GM18526 (cell line): ENCODE results near the gene SEM1.

Source experiments
- POLR2A ChIP-seq: IDR thresholded peaks from 3 replicates; pipeline ENCODE4 v1.6.1; 2011; ENCODE audit not compliant: insufficient read length; ENCODE audit errors: extremely low read depth

The SEM1 gene

DNA sequence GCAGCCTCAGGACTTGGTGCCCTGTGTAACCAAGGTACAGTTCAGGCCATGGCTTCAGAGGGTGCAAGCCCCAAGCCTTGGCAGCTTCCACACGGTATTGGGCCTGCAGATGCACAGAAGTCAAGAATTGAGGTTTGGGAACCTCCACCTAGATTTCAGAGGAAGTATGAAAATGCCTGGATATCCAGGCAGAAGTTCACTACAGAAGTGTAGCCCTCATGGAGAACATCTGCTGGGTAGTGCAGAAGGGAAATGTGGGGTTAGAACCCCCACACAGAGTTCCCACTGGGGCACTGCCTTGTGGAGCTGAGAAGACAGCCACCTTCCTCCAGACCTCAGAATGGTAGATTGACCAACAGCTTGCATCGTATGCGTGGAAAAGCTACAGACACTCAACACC, 3.4 kb upstream of the SEM1 start:
- no peak for TF ChIP-seq POLR2A

DNA sequence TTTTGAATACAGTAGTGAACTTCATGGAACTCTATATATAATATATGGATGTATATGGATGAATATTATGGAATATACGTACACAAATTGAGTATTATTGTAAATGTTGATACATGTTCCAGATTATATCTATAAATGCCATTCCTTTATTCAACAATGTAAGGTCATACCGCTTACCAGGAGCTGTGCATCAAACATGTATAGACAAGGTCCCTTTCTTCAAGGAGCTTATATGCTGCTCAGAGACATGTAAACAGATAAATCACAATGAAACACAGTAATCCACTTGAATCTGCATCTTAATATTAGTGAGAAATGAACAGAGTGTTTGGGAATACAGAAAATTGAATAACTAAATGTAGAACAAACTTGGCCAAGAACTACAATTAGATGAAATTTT, 898 bp upstream of the SEM1 start:
- TF ChIP-seq POLR2A: no peak

DNA sequence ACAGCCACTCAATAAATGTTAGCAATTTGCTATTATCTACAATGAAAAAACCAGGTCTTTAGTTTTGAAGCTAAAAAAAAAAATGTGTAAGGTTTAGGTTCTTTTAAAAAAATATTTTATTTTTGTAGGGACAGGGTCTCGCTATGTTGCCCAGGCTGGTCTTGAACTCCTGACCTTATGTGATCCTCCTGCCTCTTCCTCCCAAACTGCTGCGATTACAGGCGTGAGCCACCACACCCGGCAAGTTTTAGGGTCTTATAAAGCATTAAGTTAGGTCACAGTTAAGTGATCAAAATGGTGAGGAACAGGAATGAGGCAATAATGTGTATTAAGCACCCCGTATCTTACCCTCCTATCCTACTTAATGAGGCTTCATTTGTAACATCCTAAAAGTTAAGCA, 774 bp downstream of the SEM1 start:
- TF ChIP-seq POLR2A: no peak

DNA sequence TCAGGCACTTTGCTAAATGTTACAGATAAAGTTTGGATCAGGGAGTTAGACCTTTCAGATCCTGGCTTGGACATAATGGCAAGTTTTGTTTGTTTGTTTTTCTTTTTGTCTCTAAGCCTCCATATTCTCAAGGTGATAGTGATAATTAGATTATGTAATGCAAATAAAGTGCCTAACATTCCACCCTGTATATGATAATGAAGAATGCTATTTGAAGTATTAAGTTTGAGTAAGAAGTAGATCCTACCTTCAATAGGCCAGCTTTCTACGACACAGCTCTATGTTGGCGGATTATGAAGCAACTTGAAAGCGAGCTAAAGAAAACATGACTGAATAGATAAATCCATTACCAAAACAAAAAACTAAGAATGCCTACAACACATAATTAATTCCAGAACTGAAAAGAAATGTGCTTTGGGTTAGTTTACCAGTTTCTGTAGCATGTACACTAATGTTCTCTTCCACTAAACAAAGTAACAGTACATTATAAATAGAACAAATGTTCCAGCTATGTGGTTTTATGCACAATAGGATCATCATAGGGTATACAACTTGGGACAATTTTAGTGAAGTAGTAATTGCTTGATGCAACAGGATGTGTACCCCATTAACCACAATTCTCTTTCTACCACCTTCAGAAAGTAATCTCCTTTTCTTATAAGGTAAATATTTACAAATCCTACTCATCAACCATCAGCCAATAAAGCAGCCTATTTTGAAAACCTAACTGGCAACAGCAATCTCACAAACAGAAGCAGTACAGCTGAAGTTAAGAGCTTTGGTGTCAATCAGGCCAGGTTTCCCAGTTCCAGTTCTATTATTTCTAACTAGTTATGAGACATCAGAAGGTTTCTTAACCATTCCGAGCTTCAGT, 1.5 kb downstream of the SEM1 start:
- TF ChIP-seq POLR2A: no peak

- TF ChIP-seq POLR2A: no peak
These were observed 8.4 kb downstream of the SEM1 start for GRCh38 chr7:96701258-96701657.

GRCh38 chr7:96700516-96700915, 9.1 kb downstream of the SEM1 start:
- TF ChIP-seq POLR2A: no peak

- no peak for TF ChIP-seq POLR2A
These were observed 10.3 kb downstream of the SEM1 start for GRCh38 chr7:96699219-96699871.

- no peak for TF ChIP-seq POLR2A
These were observed 11.8 kb downstream of the SEM1 start for GRCh38 chr7:96697822-96698221.

- no peak for TF ChIP-seq POLR2A
These were observed 14.1 kb downstream of the SEM1 start for GRCh38 chr7:96695581-96695980.

DNA sequence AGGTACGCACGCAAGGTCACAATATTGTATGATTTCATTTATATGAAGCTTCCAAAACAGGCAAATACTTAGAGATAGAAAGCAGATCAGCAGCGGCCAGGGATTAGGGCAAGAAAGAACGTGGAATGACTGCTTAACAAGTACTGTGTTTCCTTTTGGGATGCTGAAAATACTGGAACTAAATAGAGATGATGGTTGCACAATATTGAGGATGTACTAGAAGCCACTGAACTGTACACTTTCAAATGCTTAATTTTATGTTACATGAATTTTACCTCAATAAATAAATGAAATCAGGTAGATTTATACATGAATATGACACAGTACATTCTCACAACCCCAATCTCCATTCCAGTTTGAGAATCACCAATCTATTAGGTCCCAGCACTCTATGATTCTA, 15.6 kb downstream of the SEM1 start:
- no peak for TF ChIP-seq POLR2A

DNA sequence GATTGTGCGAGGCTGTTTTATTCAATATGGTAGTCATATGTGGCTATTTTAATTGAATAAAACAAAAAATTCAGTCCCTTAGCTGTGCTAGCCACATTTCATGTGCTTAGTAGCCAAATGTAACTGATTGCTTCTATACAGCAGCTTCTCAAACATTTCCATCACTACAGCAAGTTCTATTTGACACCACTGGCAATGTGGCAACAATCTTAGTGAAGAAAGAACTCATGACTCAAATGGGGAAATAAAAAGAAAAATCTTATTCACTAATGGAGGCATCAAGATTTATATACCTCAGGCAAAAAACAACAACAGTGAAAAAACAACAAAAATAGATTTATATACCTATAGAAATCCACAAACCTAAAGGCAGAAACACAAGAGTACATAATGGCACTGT, 17.9 kb downstream of the SEM1 start:
- no peak for TF ChIP-seq POLR2A

GRCh38 chr7:96689414-96689813, 20.2 kb downstream of the SEM1 start:
- no peak for TF ChIP-seq POLR2A

GRCh38 chr7:96686305-96686704, 23.3 kb downstream of the SEM1 start:
- TF ChIP-seq POLR2A: no peak

DNA sequence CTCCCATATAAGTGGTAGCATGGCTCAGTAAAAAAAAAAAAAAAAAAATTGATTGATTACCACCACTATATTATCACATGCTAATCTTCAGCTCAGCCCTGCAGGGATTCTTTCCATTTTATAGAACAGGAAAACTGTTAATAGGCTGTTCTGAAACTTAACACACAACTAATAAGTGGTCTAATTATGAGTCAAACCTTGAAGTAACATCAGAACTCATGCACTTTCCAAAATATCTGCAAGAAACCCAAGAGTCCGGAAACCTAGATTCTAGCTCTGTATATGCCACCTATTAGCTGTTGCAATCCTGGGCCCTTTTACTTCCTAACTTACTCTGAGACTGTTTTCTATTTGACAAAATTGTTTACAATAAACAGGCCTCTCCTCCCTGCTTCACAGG, 23.9 kb downstream of the SEM1 start:
- no peak for TF ChIP-seq POLR2A

GRCh38 chr7:96685353-96685752, 24.3 kb downstream of the SEM1 start:
- TF ChIP-seq POLR2A: no peak

- no peak for TF ChIP-seq POLR2A
These were observed 29.8 kb downstream of the SEM1 start for GRCh38 chr7:96679886-96680285.

DNA sequence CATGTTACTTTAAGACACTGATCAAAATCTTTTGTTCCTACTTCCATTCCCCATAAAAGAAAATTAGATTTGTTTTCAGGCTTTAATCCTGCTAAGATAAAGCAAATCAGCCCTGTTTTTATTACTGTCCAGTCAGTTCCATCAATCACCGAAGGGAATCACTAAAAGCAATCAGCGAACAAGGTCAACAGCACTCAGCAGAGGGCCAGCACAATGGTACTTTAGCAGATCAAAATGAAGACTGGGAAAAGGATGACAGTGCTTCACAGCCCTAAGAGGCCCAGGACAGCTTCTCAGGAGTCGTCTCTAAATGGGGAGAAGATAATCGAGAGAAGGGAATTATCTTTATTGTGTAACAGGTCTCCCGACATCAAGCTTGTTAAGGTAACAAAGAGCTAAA, 32.7 kb downstream of the SEM1 start:
- no peak for TF ChIP-seq POLR2A
